ENCODE results near the gene IL17B.

DNA sequence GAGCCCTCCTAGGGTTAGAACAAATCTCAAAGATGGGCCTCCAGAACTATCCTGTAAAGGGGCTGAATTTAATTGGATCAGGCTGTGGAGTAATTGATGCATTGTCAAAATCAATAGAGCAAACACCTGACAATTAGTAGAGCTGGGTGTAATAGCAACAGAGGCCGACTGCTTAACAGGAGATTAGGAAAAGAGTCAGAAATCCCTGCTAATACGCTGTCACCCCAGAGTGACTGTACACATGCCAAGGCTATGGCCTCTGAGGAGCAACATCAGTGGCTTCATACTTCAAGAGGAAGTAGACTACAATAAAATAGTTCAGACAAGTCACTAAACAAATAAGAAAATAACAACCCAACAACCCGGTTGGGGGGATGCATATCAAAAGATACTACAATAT, 52.5 kb downstream of the IL17B start:
- no peak for TF ChIP-seq EZH2 (IDR thresholded peaks at IDR 0.05)
- no peak for TF ChIP-seq POLR2AphosphoS5 (IDR thresholded peaks at IDR 0.05; ENCODE audit: borderline replicate concordance, low read depth, low read length)
- no peak for TF ChIP-seq FOXP2 (optimal IDR thresholded peaks at IDR 0.05; ENCODE audit: control extremely low read depth, extremely low read length, insufficient read depth)

Data from SK-N-MC (cell line).